GM21786 (cell line): Measurements from ENCODE around the gene CEMP1.
"Not testable (repeated sequence)": the region's sequence is repeated elsewhere in the genome, so short reads cannot be mapped to it uniquely, and the experiment has no call there.

Experiments
- ATAC-seq: cut with Tn5 transposase; IDR thresholded peaks from one replicate; pipeline ENCODE4 v1.9.1; 2021; ENCODE audit not compliant: unreplicated experiment

The CEMP1 gene

GRCh38 chr16:2537451-2538379, 6.5 kb upstream of the CEMP1 start, which contains the start of gene PDPK1:
Gene PDPK1 (plus strand): TSS chr16:2538021. CDS start chr16:2538113, 92 bp downstream.
- peak; percentile 80 for ATAC-seq

- ATAC-seq, result no peak
Measured at GRCh38 chr16:2535625-2536013, 4.4 kb upstream of the CEMP1 start.

- not testable (repeated sequence) for ATAC-seq
Measured at GRCh38 chr16:2534335-2534734, 3.1 kb upstream of the CEMP1 start.

GRCh38 chr16:2533912-2534311, 2.7 kb upstream of the CEMP1 start:
- ATAC-seq, result no peak

DNA sequence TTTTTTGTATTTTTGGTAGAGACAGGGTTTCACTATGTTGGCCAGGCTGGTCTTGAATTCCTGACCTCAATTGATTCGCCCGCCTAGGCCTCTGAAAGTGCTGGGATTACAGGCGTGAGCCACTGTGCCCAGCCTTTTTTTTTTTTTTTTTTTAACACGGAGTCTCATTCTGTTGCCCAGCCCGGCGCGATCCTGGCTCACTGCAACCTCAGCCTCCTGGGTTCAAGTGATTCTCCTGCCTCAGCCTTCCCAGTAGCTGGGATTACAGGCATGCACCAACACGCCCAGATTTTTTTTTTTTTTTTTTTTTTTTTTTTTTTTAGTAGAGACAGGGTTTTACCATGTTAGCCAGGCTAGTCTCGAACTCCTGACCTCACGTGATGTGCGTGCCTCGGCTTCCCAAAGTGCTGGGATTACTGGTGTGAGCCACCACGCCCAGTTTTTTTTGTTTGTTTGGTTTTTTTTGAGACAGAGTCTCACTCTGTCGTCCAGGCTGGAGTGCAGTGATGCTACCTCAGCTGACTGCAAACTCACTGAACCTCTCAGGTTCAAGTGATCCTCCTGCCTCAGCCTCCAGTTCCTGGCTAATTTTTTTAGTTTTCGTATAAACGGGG, 2.0 kb upstream of the CEMP1 start:
- not testable (repeated sequence) for ATAC-seq

GRCh38 chr16:2532494-2533141, 1.4 kb upstream of the CEMP1 start:
- ATAC-seq, result no peak

DNA sequence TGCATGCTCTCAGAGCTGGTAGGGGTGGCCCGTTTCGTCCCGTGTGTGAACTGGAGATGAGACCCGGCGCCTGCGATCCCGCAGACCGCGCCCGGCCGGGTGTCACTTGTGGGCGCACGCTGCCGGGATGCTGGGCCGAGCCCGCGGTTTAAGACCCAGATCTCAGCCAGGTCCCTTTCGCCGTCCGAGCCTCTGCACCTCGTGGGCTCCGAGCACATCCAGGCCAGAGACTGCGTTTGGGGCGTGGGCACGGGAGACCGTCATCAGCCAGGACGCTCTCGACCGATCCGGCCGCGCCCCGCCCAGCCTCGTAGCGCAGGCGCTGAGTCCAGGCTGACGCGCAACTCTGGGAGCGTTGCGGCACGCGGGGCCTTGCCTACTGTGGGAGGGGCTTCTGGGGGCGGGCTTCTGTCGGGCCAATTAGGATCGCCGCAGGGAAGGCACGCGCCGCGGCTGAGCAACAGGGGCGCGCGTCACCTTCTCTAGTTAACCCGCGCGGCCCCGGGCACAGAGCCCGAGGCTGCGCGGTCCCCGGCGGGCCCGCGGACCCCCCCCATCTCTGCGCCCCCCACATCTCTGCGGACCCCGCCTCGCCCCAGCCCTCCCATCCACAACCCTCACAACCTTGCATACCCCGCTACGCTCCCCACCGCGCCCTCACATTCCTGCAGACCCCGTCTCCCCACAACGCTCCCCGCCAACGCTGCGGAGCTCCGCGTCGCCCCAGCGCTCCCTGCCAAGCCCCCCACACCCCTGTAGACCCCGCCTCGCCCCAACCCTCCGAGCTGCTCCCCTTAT, 687 bp upstream of the CEMP1 start:
- peak; percentile 84 for ATAC-seq

DNA sequence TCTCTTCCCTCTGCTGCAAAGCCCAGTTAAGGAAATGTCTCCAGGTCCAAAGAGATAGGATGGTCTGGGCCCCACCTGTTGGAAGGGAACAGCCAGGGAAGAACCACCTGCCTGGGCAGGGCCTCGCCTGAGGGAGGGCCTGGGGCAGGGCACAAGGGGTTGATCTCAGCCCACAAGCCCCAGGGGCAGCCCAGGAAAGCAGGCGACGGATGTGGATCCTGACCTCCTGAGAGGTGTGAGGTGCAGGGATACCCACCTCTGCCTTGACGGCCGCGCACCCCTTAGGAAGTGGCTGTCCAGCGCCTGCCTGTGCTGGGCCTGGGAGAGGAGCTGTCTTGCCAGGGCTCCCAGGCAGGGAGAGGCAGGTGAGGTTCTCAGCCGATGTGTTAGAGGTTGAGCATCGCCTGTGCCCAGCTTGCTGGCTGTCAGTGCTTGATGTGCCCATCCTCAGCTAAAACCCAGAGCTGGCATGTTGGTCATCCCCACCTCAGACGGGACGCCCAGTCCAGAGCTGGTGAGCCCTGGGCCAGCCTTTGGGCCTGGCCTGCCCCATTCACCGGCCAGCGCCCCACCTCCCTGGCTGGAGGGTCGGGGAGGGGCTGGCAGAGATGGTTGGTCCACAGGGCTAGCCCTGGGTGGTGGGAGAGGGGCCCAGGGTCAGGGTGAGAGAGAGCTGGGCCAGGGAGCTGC, 434 bp downstream of the CEMP1 start:
- ATAC-seq, result no peak

DNA sequence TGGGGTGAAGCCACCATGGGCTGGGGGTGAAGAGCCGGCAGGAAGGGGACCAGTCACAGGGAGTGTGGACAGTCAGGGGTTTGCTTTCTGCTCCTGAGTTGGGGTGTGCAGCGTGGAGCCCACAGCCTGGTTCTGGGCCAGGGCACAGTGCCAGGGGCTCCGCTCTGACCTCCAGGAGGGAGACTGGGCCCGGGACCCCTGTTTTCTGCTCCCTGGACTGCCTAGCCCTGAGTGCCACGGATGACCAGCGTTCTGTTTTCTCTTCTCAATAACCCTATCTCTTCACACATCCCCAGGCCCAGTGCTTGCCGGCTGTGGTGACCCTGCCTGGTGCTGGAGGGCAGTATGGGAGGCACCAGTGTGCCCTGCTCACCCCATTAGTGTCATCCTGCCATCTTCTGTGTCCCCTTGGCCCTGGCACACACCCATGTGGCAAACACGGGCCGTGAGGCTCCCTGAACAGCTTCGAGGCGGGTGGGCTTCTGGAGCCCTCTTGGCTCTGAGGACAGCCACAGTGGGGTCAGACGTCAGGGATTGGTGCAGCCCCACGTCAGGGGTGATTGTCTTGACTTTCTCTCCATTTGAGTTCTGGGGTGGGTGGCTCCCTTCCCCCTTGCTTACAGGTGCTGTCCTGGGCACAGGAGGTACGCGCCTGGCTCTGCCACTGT, 1.1 kb downstream of the CEMP1 start:
- ATAC-seq, result no peak

DNA sequence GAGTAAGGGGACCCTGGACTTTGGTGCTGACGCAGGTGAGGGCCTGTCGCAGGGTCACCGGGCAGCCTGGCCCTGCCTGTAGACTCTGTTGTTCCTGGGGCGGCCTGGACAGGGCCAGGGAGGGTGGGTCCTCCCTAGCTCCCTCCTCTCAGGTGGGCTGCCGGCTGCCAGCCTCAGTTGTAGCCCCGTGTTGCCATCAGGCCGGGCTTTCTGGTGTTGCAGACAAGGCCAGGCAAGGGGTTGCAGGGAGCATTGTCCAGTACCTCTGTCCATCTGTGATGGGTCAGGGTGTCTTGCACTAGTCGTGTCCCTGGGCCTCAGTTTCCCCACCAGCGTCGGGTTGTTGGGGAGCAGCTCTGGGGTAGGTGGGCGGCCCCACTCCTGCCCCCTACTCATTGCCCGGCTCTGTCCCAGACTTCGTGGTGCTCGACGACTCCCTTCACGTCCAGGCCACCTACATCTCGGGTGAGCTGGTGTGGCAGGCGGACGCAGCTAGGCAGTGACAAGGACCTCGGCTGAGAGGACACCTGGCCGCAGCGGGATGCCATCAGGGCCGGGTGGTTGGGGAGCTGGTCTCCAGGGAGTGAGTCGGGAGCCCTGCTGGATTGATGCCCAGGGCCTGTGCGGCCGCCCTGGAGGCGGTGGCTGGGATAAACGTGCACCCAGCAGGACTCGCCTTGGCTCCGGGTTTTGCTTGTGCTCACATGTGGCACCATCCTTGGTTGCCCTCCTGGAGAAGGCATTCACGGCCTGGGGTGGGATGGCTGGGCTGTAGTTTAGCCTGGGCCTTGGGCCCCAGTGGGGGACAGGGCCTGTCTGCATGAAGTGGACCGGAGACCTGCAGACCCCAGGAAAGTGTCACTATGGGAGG, 1.9 kb downstream of the CEMP1 start:
- ATAC-seq, result no peak

GRCh38 chr16:2528161-2529060, 2.8 kb downstream of the CEMP1 start:
- no peak for ATAC-seq

DNA sequence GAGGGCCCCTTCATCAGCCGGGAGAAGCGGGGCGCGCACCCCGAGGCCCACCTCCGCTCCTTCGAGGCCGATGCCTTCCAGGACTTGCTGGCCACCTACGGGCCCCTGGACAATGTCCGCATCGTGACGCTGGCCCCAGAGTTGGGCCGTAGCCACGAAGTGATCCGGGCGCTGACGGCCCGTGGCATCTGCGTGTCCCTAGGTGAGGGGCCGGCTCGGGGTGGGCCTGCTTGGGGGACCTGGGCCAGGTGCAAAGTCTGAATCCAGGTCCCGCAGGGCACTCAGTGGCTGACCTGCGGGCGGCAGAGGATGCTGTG, 3.5 kb downstream of the CEMP1 start:
- no peak for ATAC-seq

- ATAC-seq, result no peak
Measured at GRCh38 chr16:2527071-2527783, 4.0 kb downstream of the CEMP1 start.

- ATAC-seq, result no peak
Measured at GRCh38 chr16:2526135-2526534, 5.1 kb downstream of the CEMP1 start.

GRCh38 chr16:2524339-2524938, 6.8 kb downstream of the CEMP1 start:
- ATAC-seq, result no peak

- ATAC-seq, result no peak
Measured at GRCh38 chr16:2523801-2524231, 7.4 kb downstream of the CEMP1 start.
